ENCODE measurements around the gene PAGE2.
"Not testable (repeated sequence)": the region's sequence is repeated elsewhere in the genome, so short reads cannot be mapped to it uniquely, and the experiment has no call there.

PAGE2 gene

DNA sequence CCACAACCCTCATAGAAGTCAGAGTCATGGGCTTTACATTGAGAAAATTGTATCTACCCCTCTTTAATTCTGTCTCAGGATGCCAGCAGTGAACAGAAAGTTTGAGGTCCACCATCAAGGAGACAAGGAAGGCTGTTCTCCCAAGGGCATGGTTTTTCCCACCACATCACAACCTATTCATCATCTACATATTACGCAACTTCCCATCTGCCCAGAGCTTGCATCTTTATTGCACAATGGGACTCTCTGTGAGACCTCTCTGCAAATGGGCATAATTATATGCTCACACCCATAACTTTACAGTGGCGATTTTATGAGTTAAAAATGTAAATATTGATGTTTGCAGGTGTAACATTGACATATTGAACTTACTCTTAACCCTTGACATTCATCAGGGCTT is 38.9 kb downstream of the PAGE2 start:
- DNase-seq, result no peak

DNA sequence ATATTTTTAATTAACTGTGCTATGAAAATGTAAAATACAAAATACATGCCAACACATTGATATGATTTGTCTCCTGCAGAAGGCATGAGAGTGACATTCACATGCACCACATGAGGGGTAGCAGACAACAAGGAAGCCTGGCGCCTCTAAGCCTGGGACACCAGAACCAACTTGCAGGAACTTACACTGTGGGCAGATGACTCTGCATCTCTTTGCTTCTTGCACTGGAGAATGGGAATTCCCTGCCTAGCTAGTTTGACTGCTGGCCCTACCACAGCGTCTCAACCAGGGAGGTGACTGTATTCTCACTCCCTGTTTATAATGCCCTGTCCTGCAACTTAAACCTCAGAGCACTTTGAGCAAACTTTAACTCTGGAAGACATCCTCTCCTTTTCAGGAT is 40.5 kb downstream of the PAGE2 start:
- DNase-seq, result no peak

DNA sequence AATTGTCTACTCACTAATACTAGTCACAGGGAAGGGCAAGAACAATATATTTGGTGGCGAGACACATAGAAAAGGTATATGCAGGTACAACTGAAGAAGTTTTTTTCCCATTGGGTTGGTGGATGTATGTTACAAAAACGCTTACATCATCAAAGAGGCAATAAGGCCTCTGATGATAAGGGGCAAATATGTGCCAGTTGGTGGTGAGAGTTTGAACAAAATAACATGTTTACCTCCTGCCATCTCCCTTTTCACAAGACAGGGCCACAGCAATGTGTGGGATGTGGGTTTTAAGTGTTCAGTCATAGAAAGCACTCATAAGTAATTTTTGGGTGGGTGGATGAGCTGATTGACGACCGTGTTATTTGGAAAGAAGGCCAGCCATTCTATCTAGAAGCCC is 41.7 kb downstream of the PAGE2 start:
- no peak for DNase-seq

DNA sequence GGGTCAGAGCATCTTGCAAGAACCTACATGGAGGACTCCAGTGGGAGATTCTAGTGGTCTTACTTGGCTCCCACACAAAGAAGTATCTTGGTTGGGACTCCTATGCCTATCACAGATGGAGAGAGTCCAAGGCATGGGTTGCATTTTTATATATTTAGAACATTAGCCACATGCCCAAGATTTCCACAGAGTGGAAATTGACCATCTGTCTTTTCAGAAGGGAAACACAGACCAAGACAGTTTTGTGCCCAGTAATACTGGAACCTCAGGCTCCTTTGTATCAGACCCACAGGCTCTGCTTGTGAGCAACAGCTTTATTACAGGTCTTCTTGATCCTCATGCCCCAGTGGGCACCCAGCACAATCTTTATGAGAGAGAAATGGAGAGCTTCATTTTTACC is 43.6 kb downstream of the PAGE2 start:
- DNase-seq, result no peak

DNA sequence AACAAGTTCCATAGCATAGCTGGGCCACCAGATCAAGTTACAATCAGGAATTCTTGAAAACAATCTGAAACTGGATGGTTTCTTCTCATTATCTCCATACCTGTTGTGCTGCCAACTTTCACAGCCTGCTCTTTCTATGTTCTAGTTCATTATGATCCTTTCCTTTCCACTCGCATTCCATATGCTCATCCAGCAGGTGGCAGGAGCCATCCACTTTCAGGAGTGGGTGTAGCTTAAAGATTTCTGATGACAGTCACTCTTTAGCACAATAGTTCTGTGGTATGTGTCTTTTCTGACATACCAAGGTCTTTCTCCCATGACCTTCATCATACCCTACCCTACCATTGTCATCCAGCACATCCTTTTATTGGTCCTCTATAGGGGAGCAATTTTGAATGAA is 46.4 kb downstream of the PAGE2 start:
- no peak for DNase-seq

DNA sequence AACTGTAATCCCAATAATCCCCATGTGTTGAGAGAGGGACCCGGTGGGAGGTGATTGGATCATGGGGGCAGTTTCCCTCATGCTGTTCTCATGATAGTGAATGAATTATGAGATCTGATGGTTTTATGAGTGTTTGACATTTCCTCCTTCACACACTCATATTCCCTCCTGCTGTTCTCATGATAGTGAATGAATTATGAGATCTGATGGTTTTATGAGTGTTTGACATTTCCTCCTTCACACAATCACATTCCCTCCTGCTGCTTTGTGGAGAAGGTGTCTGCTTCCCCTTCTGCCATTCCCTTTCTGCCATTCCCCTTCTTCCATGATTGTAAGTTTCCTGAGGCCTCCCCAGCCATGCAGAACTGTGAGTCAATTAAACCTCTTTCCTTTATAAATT is 52.0 kb downstream of the PAGE2 start:
- DNase-seq, result not testable (repeated sequence)
